CD4-positive, alpha-beta T cell treated with Interleukin-12 subunit alpha and Interleukin-12 subunit beta, for 1 hour (primary cell): ENCODE results near the gene SPAG16.

Experiments used
- DNase-seq: peaks from one replicate; pipeline ENCODE4 v3.0.0-alpha.2; 2020

The SPAG16 gene

GRCh38 chr2:214196260-214196659 lies 912.0 kb downstream of the SPAG16 start:
- DNase-seq: no peak

DNA sequence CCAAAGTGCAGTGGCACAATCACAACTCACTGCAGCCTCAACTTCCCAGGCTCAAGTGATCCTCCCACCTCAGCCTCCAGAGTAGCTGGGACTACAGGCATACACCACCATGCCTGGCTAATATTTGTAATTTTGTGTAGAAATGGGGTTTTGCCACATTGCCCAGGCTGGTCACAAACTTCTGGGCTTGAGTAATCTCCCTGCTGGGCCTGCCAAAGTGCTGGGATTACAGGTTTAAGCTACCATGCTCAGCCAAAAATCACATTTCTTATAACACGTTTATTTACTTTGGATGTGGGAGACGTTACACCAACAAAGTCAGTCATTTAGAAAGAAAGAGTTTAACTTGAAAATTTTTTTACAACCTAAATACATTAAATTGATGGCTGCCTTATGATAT lies 917.6 kb downstream of the SPAG16 start:
- DNase-seq: no peak

DNA sequence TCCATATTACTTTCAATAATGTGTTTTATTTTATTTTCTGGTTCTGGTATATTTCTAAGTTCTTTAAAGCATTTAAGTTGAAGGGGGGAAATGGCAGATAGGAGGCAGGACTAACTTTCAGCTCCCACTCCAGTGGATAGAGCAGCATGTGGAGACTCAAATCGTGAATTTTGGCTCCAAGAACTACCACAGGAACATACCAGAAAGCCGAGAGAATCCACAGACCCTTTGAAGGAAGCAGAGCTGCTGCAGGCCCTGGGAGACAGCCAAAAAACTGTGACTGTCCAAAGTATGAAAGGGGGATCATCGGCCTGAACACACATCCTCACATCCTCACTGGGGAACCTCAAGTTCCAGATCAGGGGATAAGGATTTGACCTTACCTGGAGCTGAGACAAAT lies 919.0 kb downstream of the SPAG16 start:
- DNase-seq: no peak

DNA sequence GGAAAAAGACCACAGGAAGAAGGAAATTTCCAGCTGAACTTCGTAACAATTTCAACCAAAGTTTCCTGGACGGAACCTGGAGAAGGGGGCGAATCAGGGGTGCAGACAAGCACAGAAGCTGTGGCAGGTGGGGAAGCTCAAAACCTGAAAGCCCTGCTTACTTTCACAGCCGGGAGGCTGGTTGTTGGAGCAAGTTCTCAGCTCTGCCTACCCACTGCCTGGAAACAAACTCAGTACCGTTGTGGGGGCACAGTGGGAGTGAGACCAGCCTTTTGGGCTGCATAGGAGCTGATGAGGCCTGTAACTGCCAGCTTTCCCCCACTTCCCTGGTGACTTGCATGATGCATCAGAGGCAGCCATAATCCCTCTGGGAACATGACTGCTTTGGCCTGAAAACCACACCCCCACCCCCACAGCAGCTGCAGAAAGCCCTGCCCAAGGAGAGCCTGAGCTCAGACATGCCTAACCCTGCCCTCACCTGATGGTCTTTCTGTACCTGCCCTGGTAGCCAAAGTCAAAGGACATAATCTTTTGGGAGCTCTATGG lies 919.6 kb downstream of the SPAG16 start:
- no peak for DNase-seq

DNA sequence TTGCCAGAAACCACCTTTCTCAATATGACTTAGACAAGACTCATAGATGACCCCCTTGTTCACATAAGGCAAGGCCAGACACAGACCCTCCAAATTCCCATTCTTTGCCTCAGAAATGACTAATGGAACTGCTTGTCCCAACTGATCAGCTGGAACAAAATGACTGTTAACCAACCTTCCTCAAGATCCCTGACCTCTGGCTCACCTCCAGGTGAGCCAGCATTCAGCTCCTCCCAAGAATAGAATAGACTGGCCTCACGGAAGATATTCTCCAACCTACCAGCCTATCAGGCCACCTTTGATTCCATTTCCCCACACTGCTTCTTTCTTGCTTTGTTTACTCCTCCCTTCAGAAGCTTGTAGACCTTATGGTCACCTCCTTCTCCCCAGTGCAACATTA lies 930.8 kb downstream of the SPAG16 start:
- no peak for DNase-seq

GRCh38 chr2:214217136-214217535 lies 932.9 kb downstream of the SPAG16 start:
- DNase-seq: no peak

GRCh38 chr2:214217599-214217998 lies 933.3 kb downstream of the SPAG16 start:
- no peak for DNase-seq

DNA sequence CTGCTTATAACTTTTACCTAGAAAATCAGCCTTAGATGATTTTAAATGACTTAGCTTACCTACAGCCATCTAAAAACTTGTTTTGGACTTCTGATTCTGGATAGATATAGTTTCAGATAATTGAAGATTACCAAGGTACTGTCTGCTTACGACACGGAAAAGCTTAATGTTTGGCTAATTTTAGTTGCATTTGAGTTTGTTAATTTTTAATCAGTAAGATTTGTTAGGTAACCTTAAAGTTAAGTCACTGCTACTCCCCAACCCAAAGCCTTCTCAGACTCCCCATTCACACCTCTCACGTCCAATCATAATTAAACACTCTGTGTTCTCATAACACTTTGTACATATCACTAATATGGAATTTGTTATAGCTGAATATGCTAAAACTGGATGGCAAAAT lies 936.0 kb downstream of the SPAG16 start:
- no peak for DNase-seq

- no peak for DNase-seq
Measured at GRCh38 chr2:214226061-214226460, 941.8 kb downstream of the SPAG16 start.

GRCh38 chr2:214232271-214232670 lies 948.0 kb downstream of the SPAG16 start:
- DNase-seq: no peak

DNA sequence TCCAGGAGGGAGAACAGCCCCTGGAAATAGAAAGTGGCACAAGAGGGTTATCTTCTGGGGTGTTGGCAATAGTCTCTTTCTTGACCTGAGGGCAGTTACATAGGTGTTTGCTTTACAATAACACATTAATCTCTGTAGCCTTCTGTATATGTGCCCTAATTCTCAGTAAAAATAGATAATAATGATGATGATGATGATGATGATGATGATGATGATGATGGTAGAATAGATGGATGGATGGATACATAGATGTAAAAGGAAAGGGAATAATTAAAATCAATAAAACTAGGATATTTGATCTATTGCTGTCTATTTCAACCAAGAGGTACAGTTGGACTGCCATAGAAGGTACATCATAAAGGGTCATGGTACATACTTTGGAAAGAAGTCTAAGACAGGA lies 948.9 kb downstream of the SPAG16 start:
- no peak for DNase-seq

GRCh38 chr2:214242797-214243196 lies 958.5 kb downstream of the SPAG16 start:
- no peak for DNase-seq

DNA sequence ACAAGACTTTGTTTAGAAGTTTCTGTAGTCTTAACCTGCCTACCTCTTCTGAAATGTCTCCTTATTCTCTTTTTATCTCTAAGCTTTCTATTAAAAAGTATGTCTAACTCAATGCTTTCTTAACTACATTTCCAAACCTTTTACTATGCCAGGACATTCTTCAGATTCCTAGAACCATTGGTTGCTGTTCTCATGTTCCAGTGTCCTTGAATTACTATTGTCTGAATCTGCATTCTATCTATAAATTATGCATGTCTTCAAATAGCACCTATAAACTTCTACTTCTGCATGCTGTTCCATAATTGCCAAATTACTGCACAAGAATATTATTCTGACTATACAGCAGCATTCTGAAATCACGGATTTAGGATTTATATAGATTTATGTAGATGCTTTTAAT lies 960.6 kb downstream of the SPAG16 start:
- DNase-seq: no peak

GRCh38 chr2:214246417-214246816 lies 962.2 kb downstream of the SPAG16 start:
- no peak for DNase-seq

DNA sequence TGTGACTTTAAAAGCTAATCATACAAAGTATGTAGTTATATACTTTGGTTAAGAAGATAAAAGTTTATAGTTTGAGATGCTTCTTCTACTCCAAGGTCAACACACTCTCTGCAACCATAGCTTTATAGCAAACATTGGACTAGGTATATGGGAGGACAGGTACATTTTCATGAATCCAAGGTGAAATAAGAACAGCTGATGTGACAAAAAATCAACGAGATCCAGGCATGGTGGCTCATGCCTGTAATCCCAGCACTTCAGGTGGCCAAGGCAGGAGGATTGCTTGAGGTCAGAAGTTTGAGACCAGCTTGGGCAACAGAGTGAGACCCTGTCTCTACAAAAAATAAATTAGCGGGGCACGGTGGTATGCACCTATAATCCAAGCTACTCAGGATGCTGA lies 963.3 kb downstream of the SPAG16 start:
- DNase-seq: no peak

DNA sequence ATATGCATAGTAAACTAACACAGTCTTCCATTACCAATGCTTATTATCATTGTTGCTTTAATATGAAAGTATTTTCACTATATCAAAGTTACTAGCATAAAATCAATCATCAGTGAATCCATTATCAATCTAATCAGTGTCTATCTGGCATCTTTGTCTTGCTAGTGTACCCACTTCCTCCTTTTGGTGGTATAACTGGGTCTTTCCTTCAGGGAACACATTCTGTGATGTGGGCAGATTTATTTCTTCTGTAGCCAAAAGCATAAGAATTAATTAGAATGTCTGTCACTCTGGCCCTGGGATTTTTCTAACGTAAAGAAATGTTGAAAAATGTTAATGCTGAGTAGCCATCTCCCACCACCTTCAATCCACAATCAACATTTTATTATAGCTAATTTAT lies 970.8 kb downstream of the SPAG16 start:
- DNase-seq: no peak

DNA sequence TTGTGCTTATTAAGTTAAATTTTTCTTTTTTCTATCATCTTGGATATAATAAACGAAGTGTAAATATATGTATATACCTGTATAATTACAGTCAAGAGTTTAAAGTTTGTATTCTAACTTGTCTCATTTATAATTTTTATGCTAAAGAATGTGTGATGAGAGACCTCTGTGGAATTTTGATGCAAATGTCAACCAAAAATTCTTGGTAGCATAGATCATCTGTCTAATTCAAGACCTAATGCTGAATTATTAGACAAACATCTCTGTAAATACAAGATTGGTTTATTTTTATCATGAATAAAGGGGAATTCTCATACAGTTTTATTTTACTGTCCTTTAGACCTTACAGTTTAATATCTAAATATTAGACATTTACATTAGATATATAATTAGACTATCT lies 977.4 kb downstream of the SPAG16 start:
- DNase-seq: no peak

GRCh38 chr2:214264171-214264570 lies 979.9 kb downstream of the SPAG16 start:
- no peak for DNase-seq

DNA sequence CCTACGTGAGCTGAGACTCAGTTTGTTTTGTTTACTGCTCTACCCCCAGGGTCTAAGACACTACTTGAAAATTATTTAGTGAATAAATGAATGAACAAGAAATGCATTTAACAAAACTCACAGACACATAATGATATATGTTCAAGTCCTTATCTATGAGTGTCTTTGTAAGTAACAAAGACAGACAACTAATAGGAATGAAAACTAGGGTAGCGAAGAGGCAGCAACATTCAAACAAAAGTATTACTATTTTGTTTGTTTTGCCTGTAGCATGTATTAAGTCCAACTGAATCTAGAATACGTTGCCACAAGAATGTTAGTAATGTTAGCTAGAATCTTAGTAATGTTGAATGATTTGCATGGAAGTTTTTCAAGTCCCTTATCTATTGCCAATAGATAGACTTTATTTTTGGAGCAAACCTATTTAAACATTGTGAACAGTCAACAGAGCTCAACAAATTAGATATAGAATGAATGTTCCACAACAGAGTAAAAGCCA lies 981.8 kb downstream of the SPAG16 start:
- DNase-seq: no peak

GRCh38 chr2:214277880-214278279 lies 993.6 kb downstream of the SPAG16 start:
- DNase-seq: no peak

- no peak for DNase-seq
Measured at GRCh38 chr2:214286011-214286410, 1001.7 kb downstream of the SPAG16 start.

DNA sequence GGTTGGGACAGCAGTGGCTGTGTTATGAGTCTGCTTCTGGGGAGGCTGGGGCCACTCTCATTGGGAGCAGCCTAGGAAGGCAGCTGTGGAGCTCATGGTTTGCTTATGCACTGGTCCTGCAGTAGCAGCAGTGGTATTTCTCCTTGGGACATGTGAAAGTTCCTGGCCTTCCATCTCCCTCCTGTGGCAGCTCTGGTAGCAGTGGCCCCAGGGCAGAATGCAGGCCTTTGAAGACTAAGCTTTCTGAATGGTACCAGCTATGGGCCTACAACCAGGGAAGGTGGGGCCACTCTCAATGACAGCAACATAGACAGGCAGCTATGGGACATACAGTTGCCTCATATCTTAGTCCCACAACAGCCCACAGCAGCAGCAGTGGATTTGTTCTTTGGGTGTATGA lies 1009.3 kb downstream of the SPAG16 start:
- no peak for DNase-seq

DNA sequence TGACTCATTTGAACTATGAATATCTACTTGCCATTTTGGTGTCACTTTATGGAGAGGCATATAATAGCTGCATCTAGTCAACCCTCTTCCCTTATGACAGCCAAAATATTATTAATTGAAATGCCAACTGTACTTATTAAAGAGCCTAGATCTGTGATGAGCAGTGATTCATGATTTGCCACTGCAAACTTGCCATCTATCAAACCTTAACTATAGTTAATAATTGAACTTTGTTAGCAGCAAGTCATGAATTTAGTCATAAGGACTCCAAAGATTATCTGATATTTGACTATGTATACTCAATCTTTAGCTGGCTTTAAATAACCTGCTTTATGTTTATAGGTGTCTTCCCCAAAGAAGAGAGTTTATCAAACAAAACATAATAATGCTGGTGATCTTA lies 1010.2 kb downstream of the SPAG16 start:
- DNase-seq: no peak

DNA sequence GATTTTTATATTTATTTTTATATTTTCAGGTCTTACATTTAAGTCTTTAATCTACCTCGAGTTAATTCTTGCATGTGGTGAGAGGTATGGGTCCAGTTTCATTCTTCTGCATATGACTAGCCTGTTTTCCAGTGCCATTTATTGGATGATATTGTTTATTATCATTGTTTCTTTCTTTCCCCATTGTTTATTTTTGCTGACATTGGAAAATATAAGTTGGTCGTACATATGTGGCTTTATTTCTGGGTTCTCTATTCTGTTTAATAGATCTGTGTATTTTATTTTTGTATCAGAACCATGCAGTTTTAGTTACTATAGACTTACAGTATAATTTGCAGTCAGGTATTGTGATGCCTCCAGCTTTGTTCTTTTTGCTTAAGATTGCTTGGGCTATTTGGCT lies 1013.2 kb downstream of the SPAG16 start:
- DNase-seq: no peak

GRCh38 chr2:214310319-214310718 lies 1026.1 kb downstream of the SPAG16 start:
- DNase-seq: no peak

- DNase-seq: no peak
Measured at GRCh38 chr2:214311031-214311533, 1026.8 kb downstream of the SPAG16 start.
